Fibroblast of villous mesenchyme (primary cell): ENCODE data around the gene PPP1R9B. TPM values are rescaled to one million over a fixed set of nuclear protein-coding genes. Genes with fewer than 3 reads are reported as not detected.

Experiments
- DNase-seq: peaks from one replicate; pipeline ENCODE4 v3.0.0-alpha.2; 2010; ENCODE audit warnings: low read depth
- H3K4me3 ChIP-seq: 2 replicates; pipeline ENCODE4 v1.5.1; 2011; ENCODE audit warnings: low read depth, mild to moderate bottlenecking, low read length
- CTCF ChIP-seq: IDR thresholded peaks from 2 replicates; pipeline ENCODE4 v1.5.1; 2012; ENCODE audit warnings: low read depth, mild to moderate bottlenecking, low read length; ENCODE audit not compliant: insufficient read depth
- total RNA-seq: library from RNA; depleted of rRNA; stranded (reverse); fragments of >200 nt; gene quantifications from 2 replicates; pipeline ENCODE4 v1.2.3, GENCODE V29; 2012

Gene PPP1R9B
- total RNA-seq, 1 donor = 47.1 TPM

GRCh38 chr17:50145532-50146229 lies 4.8 kb downstream of the PPP1R9B start:
- TF ChIP-seq CTCF = no peak
- no peak for DNase-seq
- no peak overlapping the region for H3K4me3 ChIP-seq

- no peak for DNase-seq
- no peak overlapping the region for H3K4me3 ChIP-seq
- TF ChIP-seq CTCF = no peak
Observed at GRCh38 chr17:50144845-50145531, 5.5 kb downstream of the PPP1R9B start.

GRCh38 chr17:50144355-50144754 lies 6.1 kb downstream of the PPP1R9B start:
- no peak for TF ChIP-seq CTCF
- no peak for DNase-seq
- H3K4me3 ChIP-seq = no peak overlapping the region

GRCh38 chr17:50143461-50144176 lies 6.9 kb downstream of the PPP1R9B start:
- no peak for DNase-seq
- TF ChIP-seq CTCF = no peak
- H3K4me3 ChIP-seq = no peak overlapping the region

GRCh38 chr17:50141745-50142110 lies 8.7 kb downstream of the PPP1R9B start:
- no peak for TF ChIP-seq CTCF
- no peak overlapping the region for H3K4me3 ChIP-seq
- DNase-seq = no peak

- no peak for DNase-seq
- no peak for TF ChIP-seq CTCF
- H3K4me3 ChIP-seq = no peak overlapping the region
Observed at GRCh38 chr17:50141026-50141744, 9.3 kb downstream of the PPP1R9B start.
